ACHN (cell line): Measurements from ENCODE around the gene PPP1R15A.
A peak's percentile ranks its signal among the peaks of the same experiment; 100 is the strongest.
"Not testable (repeated sequence)": the region's sequence is repeated elsewhere in the genome, so short reads cannot be mapped to it uniquely, and the experiment has no call there.

Source experiments
- DNase-seq: peaks from one replicate; pipeline ENCODE4 v3.0.0-alpha.2; 2015
- in situ Hi-C: cut with HindIII; loops from 2 replicates; pipeline ENCODE4 v1.10.0; 2017; ENCODE audit warnings: low sequenced_read_pairs, low pct_ligation_motif_present, low pct_unique_long_range_greater_than_20kb

PPP1R15A gene

GRCh38 chr19:48854103-48854502 lies 18.1 kb upstream of the PPP1R15A start:
- DNase-seq = no peak
- in situ Hi-C loops = no loop called here

- in situ Hi-C loops = no loop called here
Observed at GRCh38 chr19:48856921-48857320, 15.3 kb upstream of the PPP1R15A start.

DNA sequence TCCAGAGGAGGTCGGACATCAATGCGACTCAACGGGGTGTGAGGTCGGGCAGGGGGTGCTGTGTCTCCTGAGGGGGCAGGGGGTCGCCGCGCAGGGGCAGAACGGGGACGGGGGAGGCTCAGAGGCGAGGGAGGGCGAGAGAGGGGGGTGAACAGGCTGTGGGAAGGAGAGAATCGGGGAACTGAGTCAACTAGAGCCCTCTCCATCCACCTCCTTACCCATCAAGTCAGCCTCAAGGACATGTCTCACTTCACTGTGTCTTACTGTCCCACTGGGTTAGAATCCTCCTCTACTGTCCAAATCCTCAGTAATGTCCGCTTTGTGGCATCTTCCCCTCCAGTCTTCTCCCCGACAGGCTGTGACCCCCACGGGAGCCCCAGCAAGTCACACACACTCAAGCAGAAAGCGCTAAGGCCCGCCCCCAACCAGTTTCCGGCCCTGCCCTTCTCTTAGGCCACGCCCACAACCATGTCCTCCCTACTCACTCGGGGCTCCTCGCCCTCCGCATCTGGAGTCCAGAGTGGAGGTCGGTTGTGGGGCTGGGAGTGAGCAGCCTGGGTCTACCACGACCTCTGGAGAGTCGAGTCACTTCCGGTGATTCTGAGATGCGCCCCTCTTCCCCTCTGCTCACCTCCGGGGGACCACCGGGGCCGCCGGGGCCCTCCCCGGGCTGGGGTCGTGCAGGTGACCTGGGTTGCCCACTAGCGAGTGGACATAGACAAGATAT lies 13.1 kb upstream of the PPP1R15A start:
- DNase-seq = no peak
- in situ Hi-C loops = no loop called here

More at GRCh38 chr19:48856921-48857320, 15.3 kb upstream of the PPP1R15A start:
- no peak for DNase-seq

DNA sequence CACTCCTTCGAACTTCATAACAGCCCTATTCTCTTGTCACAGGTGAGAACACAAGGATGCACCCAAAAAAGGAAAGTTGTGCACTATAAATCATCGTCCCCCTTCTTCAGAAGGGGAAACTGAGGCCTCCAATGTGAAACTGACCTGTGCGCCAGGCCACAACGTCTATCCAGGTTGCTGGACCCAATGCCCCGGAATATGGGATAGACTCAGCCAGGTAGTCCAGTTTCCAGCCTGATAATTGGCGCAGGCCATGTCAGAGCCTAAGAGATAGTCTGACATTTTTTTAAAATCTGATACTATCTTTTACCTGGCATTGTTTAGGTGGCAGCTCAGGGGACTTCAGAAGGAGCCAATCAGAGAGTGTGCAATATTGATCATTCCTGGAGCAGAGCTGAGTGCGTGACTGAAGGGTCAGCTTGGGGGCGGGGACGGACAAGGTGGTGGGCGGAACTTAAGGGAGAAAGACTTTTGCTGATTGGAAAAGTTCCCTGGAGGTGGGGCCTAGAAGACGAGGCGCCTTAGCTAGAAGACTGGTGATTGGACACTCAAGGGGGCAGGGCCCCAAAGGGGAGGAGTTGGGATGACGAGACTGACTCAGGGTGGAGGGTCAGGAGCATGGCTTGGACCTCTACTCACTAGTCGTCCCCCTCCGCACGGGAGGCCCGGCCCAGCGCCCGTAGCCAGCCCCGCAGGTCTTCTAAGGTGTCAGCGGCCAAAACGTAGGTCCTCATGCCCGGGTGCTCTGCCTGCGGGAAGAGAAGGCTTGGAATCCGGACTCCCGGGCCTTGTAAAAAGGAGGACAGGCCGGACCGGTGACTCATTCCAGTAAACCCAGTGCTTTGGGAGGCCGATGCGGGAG lies 12.3 kb upstream of the PPP1R15A start:
- in situ Hi-C loops = no loop called here
- no peak for DNase-seq

- no peak for DNase-seq
- in situ Hi-C loops = no loop called here
Observed at GRCh38 chr19:48861313-48861712, 10.9 kb upstream of the PPP1R15A start.

- in situ Hi-C loops = no loop called here
- DNase-seq = no peak
Observed at GRCh38 chr19:48862827-48863226, 9.4 kb upstream of the PPP1R15A start.

GRCh38 chr19:48866692-48867091 lies 5.5 kb upstream of the PPP1R15A start:
- in situ Hi-C loops = no loop called here
- no peak for DNase-seq

DNA sequence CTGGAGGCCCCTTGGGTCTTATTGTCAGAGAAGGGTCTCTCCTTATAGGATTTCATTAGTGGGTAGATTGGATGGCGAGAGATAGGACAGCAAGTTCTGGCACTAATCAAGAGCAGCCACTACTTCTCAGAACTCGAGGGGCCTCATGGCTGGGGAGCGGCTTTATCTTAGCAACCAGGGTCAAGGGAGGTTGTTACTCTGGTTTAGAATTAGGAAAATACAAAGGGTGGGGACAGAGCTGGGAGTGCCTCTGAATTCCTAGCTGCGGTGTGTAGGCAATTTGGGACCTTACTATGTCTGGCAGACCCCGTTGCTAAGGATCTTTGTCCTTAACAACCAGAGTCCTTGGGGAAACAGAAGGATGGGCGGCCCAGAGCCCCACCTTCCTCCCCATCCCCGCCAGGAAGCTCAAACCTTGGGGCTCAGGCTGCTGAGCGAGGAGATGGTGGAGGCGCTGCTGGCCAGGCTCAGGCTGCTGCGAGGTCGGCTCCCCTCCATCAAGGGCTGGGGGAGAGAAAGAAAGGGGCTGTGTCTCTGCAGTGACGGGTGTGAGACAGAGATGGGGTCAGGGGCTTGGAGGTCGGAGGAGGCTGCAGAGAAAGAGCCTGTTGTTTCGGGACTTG lies 5.0 kb upstream of the PPP1R15A start:
- no peak for DNase-seq
- in situ Hi-C loops = no loop called here

DNA sequence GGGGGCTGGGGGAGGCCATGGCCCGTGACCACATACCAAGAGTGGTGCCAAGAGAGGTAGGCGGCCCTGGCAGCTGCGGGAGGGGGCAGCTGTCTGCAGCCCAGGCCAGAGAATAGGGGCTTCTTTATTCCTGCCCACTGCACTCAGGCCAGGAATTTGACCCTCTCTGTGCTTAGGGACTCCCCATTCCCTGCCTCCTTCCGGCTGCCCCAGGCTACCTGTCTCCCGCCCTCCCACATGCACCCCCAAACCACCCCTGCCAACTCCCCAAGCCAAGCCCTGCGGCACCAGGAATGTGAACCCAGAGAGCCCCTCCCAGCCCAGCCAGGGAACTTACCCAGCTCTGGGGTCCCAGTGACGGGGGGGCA lies 4.5 kb upstream of the PPP1R15A start:
- DNase-seq = no peak
- in situ Hi-C loops = no loop called here

DNA sequence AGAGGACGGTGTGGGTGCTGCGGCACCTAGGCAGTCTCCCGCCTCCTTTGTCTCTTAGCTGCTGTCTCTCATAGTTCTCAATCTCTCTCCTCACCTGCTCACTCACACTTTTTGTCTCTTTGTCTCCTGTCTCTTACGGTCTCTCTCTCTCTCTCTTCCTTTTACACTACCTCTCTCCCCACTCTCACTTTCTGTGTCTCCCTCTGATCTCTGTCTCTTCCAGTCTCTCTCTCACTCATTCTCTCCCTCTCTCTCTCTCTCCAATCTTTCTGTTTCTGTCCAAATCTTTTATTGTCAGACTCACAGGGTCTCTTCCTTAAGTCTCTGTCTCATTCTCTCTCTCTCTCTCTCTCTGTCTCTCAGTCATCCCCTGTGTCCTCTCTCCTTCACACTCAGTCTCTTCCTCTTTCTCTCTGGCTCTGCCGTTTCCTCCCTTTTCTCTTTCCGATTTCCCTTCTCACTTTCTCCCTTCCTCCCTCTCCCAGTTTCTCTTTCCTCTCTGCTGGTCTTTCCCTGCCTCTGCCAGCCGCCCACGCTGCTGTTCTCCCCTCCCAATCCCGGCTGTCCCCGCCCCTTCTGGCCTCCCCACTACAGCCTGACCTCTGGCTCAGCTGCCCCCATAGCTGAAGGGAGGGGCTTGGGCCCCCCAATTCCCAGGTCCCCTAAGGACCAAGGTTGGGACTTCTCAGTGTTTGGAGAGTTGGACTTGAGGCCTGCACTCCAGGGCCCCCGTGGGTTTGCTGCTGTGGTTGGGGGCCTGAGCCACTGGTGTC lies 3.9 kb upstream of the PPP1R15A start, which contains the start of gene PLEKHA4:
Gene PLEKHA4, minus strand, starts transcription at position 504 of the 773 bp plus-strand sequence. CDS start 997 bp downstream, outside the sequence.
- in situ Hi-C loops = no loop called here
- DNase-seq = peak; percentile 50

GRCh38 chr19:48870048-48870447 lies 2.2 kb upstream of the PPP1R15A start:
- in situ Hi-C loops = no loop called here
- DNase-seq = no peak

DNA sequence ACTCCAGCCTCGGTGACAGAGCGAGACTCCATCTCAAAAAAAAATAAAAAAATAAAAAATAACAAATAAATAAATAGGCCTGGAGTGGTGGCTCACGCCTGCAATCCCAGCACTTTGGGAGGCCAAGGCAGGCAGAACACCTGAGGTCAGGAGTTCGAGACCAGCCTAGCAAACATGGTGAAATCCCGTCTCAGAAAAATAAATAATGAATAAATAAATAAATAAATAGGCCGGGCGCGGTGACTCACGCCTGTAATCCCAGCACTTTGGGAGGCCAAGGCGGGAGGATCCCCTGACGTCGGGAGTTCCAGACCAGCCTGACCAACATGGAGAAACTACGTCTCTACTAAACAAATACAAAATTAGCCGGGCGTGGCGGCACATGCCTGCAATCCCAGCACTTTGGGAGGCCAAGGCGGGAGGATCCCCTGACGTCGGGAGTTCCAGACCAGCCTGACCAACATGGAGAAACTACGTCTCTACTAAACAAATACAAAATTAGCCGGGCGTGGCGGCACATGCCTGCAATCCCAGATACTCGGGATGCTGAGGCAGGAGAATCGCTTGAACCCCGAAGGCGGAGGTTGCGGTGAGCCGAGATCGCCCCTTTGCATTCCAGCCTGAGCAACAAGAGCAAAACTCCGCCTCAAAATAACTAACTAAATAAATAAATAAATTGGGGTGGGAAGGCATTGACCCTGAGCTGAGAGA lies 595 bp upstream of the PPP1R15A start:
- in situ Hi-C loops = not testable (repeated sequence)

GRCh38 chr19:48872884-48873475 lies 759 bp downstream of the PPP1R15A start:
- in situ Hi-C loops = no loop called here
- peak; percentile 92 for DNase-seq

More for the DNA sequence above, 595 bp upstream of the PPP1R15A start:
- not testable (repeated sequence) for DNase-seq

DNA sequence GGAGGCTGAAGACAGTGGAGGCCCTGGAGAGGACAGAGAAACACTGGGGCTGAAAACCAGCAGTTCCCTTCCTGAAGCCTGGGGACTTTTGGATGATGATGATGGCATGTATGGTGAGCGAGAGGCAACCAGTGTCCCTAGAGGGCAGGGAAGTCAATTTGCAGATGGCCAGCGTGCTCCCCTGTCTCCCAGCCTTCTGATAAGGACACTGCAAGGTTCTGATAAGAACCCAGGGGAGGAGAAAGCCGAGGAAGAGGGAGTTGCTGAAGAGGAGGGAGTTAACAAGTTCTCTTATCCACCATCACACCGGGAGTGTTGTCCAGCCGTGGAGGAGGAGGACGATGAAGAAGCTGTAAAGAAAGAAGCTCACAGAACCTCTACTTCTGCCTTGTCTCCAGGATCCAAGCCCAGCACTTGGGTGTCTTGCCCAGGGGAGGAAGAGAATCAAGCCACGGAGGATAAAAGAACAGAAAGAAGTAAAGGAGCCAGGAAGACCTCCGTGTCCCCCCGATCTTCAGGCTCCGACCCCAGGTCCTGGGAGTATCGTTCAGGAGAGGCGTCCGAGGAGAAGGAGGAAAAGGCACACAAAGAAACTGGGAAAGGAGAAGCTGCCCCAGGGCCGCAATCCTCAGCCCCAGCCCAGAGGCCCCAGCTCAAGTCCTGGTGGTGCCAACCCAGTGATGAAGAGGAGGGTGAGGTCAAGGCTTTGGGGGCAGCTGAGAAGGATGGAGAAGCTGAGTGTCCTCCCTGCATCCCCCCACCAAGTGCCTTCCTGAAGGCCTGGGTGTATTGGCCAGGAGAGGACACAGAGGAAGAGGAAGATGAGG lies 1.5 kb downstream of the PPP1R15A start:
- in situ Hi-C loops = no loop called here

DNA sequence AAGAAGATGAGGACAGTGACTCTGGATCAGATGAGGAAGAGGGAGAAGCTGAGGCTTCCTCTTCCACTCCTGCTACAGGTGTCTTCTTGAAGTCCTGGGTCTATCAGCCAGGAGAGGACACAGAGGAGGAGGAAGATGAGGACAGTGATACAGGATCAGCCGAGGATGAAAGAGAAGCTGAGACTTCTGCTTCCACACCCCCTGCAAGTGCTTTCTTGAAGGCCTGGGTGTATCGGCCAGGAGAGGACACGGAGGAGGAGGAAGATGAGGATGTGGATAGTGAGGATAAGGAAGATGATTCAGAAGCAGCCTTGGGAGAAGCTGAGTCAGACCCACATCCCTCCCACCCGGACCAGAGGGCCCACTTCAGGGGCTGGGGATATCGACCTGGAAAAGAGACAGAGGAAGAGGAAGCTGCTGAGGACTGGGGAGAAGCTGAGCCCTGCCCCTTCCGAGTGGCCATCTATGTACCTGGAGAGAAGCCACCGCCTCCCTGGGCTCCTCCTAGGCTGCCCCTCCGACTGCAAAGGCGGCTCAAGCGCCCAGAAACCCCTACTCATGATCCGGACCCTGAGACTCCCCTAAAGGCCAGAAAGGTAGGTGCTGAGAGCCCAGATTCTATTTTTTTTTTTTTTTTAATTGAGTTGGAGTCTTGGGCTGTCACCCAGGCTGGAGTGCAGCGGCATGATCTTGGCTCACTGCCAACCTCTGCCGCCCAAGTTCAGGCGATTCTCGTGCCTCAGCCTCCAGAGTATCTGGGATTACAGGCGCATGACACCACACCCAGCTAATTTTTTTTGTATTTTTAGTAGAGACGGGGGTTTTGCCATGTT lies 2.3 kb downstream of the PPP1R15A start:
- peak; percentile 55 for DNase-seq
- in situ Hi-C loops = no loop called here

More for the DNA sequence above, 1.5 kb downstream of the PPP1R15A start:
- no peak for DNase-seq
